Effector memory CD8-positive, alpha-beta T cell (primary cell): ENCODE measurements around the gene PDE6A.
A peak's percentile ranks its signal among the peaks of the same experiment; 100 is the strongest.

Experiments
- ATAC-seq: fragments of 150-1000 bp; cut with Tn5 transposase; replicated peaks from 2 replicates; pipeline ENCODE4 v1.10.0; 2021; ENCODE audit warnings: mild to moderate bottlenecking, moderate library complexity
- DNase-seq, 3 experiments: peaks; one replicate each; pipeline ENCODE4 v3.0.0; 2021
- H3K27ac Mint-ChIP-seq, 2 donors: one replicate each; pipeline ENCODE4 v1.8.0; 2022; ENCODE audit warnings: mild to moderate bottlenecking in 2 of 2, mixed read lengths in 2 of 2, moderate library complexity in 2 of 2
- H3K27me3 Mint-ChIP-seq, 2 donors: one replicate each; pipeline ENCODE4 v1.8.0; 2022; ENCODE audit warnings: mixed read lengths in 2 of 2
- H3K36me3 Mint-ChIP-seq: one replicate; pipeline ENCODE4 v1.8.0; 2022; ENCODE audit warnings: mild to moderate bottlenecking, moderate library complexity, mixed read lengths; ENCODE audit not compliant: insufficient read depth
- H3K4me1 Mint-ChIP-seq, 2 donors: one replicate each; pipeline ENCODE4 v1.8.0; 2022; ENCODE audit warnings: low read depth in 2 of 2, mixed read lengths in 2 of 2
- H3K4me3 Mint-ChIP-seq, 2 donors: one replicate each; pipeline ENCODE4 v1.8.0; 2022; ENCODE audit warnings: mild to moderate bottlenecking in 2 of 2, mixed read lengths in 2 of 2, moderate library complexity in 2 of 2
- H3K9me3 Mint-ChIP-seq, 2 donors: one replicate each; pipeline ENCODE4 v1.8.0; 2022; ENCODE audit warnings: mixed read lengths in 2 of 2

PDE6A gene

GRCh38 chr5:149837680-149838269, 106.8 kb downstream of the PDE6A start:
- Mint-ChIP-seq H3K4me3 (no peak overlapping the region), H3K36me3 (no peaks in the 10 kb centered on the region), H3K27me3 (no peaks in the 10 kb centered on the region), H3K27ac (no peak overlapping the region), H3K4me1 (no peaks in the 10 kb centered on the region), H3K9me3 (no peaks in the 10 kb centered on the region)
- no peak for DNase-seq
- ATAC-seq = no peak

GRCh38 chr5:149836451-149837139, 108.0 kb downstream of the PDE6A start:
- ATAC-seq = no peak
- H3K36me3 Mint-ChIP-seq = no peaks in the 10 kb centered on the region

DNA sequence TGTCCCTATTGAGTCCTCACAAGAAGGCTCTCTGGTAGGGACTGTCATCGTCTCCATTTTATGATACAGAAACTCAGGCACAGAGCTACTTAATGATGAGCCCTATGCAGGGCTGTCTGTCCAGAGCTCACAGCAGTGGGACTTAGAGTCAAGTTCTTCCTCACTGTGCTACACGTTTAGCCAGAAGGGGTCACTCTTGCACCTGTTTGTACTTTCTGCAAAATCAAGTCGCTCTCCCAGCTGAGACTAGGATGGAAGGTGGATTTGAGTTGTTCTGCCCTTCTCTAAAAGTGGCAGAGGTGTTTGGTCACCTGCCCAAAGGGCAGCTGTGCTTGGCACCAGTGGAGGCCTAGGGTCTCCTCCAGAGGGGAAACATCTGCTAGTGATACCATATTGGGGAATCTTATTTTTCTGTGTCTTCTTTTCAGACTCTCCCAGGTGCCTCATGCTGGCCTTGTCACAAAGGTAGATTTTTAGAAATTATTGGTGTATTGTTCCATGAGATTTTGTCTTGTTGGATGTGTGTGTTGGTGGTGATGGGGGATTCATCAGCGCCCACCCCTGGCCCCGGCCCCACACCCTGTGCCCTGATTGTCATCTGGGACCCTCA, 110.2 kb downstream of the PDE6A start:
- no peaks in the 10 kb centered on the region for H3K36me3 Mint-ChIP-seq
- peak; percentile 37 to 54 (median 46) for DNase-seq
- H3K27me3 Mint-ChIP-seq = no peaks in the 10 kb centered on the region
- no peaks in the 10 kb centered on the region for H3K4me1 Mint-ChIP-seq
- ATAC-seq = peak; percentile 54
- no peak overlapping the region for H3K27ac Mint-ChIP-seq
- H3K4me3 Mint-ChIP-seq = no peak overlapping the region
- H3K9me3 Mint-ChIP-seq = no peaks in the 10 kb centered on the region

More at GRCh38 chr5:149836451-149837139, 108.0 kb downstream of the PDE6A start:
- DNase-seq = no peak
- Mint-ChIP-seq H3K27me3 (no peaks in the 10 kb centered on the region), H3K4me1 (no peaks in the 10 kb centered on the region), H3K27ac (peak overlapping the region in 1 of 2 donors; percentile 57), H3K4me3 (no peak overlapping the region), H3K9me3 (no peaks in the 10 kb centered on the region)

- Mint-ChIP-seq H3K4me3 (no peak overlapping the region), H3K4me1 (peaks cover 0 to 4% of the 10 kb centered on the region in 2 donors), H3K36me3 (no peaks in the 10 kb centered on the region)
Observed at GRCh38 chr5:149833116-149833827, 111.3 kb downstream of the PDE6A start.

DNA sequence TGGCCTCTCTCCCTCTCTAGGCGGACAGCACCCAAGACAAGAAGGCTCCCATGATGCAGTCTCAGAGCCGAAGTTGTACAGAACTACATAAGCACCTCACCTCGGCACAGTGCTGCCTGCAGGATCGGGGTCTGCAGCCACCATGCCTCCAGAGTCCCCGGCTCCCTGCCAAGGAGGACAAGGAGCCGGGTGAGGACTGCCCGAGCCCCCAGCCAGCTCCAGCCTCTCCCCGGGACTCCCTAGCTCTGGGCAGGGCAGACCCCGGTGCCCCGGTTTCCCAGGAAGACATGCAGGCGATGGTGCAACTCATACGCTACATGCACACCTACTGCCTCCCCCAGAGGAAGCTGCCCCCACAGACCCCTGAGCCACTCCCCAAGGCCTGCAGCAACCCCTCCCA, 112.0 kb downstream of the PDE6A start:
- ATAC-seq (no peak), DNase-seq (no peak)
- Mint-ChIP-seq H3K27ac (no peak overlapping the region), H3K4me3 (no peak overlapping the region), H3K36me3 (no peaks in the 10 kb centered on the region), H3K9me3 (no peaks in the 10 kb centered on the region), H3K27me3 (no peaks in the 10 kb centered on the region), H3K4me1 (peaks cover 0 to 4% of the 10 kb centered on the region in 2 donors)

More at GRCh38 chr5:149833116-149833827, 111.3 kb downstream of the PDE6A start:
- Mint-ChIP-seq H3K27ac (no peak overlapping the region), H3K27me3 (no peaks in the 10 kb centered on the region), H3K9me3 (no peaks in the 10 kb centered on the region)
- ATAC-seq (no peak), DNase-seq (no peak)

- no peaks in the 10 kb centered on the region for H3K9me3 Mint-ChIP-seq
- no peak overlapping the region for H3K4me3 Mint-ChIP-seq
- ATAC-seq (no peak), DNase-seq (no peak)
- no peaks in the 10 kb centered on the region for H3K36me3 Mint-ChIP-seq
- no peak overlapping the region for H3K27ac Mint-ChIP-seq
- H3K4me1 Mint-ChIP-seq = peaks cover 0 to 4% of the 10 kb centered on the region in 2 donors
- no peaks in the 10 kb centered on the region for H3K27me3 Mint-ChIP-seq
Observed at GRCh38 chr5:149831492-149831891, 113.1 kb downstream of the PDE6A start.

DNA sequence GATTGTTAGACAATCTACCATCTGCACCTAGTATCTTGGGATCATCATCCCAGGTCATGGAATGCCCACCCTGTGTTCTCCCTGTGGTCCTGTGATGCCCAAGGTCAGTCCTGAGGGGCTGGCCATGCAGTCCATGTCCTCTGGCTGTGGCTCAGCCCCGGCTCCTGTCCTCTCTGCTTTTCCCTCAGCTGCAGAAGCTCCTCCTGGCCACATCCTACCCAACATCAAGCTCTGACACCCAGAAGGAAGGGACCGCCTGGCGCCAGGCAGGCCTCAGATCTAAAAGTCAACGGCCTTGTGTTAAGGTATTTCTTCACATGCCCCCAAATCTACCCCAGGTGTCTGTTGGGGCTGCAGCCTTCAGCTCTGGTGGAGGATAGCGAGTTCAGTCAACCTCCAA, 114.0 kb downstream of the PDE6A start:
- Mint-ChIP-seq H3K9me3 (no peaks in the 10 kb centered on the region), H3K27ac (no peak overlapping the region), H3K27me3 (no peaks in the 10 kb centered on the region), H3K36me3 (peaks cover 1% of the 10 kb centered on the region), H3K4me1 (peaks cover 0 to 4% of the 10 kb centered on the region in 2 donors), H3K4me3 (no peak overlapping the region)
- no peak for ATAC-seq
- DNase-seq = no peak

DNA sequence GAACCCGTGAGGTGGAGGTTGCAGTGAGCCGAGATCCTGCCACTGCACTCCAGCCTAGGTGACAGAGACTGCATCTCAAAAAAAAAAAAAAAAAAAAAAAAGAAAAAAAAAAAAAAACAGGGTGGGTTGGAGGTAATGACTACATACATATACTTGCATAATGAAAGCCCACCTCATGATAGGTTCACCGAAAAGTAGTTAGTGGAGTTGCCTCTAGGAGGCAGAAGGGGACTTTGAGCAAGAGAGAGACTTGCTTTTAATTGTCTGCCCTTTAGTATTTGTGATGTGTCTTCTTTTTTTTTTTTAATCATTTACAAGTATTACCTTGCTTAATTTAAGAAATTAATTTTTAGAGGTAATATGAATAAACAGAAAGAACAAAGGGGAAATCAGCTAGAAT, 114.6 kb downstream of the PDE6A start:
- H3K4me3 Mint-ChIP-seq = no peak overlapping the region
- H3K27me3 Mint-ChIP-seq = no peaks in the 10 kb centered on the region
- peaks cover 2% of the 10 kb centered on the region for H3K36me3 Mint-ChIP-seq
- ATAC-seq (no peak), DNase-seq (no peak)
- no peaks in the 10 kb centered on the region for H3K9me3 Mint-ChIP-seq
- no peak overlapping the region for H3K27ac Mint-ChIP-seq
- H3K4me1 Mint-ChIP-seq = peaks cover 0 to 4% of the 10 kb centered on the region in 2 donors

GRCh38 chr5:149828161-149829011, 116.2 kb downstream of the PDE6A start:
- ATAC-seq (peak; percentile 75), DNase-seq (peak; percentile 70 to 78 (median 77))
- Mint-ChIP-seq H3K4me1 (peaks cover 0 to 4% of the 10 kb centered on the region in 2 donors), H3K27ac (no peak overlapping the region), H3K9me3 (no peaks in the 10 kb centered on the region), H3K27me3 (no peaks in the 10 kb centered on the region), H3K36me3 (peaks cover 2% of the 10 kb centered on the region), H3K4me3 (no peak overlapping the region)

DNA sequence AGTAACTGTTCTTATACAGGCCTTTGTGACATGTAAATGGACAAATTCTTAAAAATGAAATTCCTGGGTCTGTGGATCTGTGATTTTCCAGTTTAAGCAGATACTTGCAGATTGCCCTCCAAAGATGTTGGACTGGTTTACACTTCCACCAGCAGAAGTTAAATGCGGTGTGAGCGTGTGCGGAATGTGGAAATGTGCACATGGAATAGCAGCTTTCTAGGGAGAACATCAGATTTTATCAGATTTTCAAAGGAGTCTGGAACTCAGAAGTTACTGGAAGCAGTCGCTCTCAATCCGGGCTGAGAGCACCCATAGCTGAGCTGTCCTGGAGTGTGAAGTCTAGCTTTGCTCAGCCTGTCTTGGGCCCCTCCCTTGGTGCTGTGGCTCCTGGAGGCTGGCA, 117.0 kb downstream of the PDE6A start:
- Mint-ChIP-seq H3K4me3 (no peak overlapping the region), H3K27me3 (no peaks in the 10 kb centered on the region), H3K27ac (peak overlapping the region in 1 of 2 donors; percentile 39), H3K4me1 (peaks cover 0 to 4% of the 10 kb centered on the region in 2 donors), H3K9me3 (no peaks in the 10 kb centered on the region), H3K36me3 (peaks cover 2% of the 10 kb centered on the region)
- DNase-seq = no peak
- ATAC-seq = no peak

DNA sequence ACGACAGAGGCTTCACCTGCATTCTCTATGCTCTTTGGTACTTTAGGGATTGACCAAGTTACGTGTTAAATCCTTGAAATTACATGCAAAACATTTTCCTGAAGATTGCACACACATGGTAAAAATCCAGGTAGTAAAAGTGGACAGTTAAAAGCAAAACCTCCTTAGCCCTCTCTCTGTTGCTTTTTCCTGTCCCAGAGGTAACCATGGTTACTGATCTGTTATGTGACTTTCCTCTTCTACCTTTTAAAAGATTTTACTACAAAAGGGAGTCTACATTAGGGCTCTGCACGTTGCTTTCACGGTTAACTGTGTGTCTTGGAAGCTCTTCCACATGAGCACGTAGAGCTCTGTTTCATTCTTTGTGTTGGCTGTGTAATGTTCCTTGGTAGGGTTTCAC, 117.5 kb downstream of the PDE6A start:
- H3K4me1 Mint-ChIP-seq = peaks cover 0 to 4% of the 10 kb centered on the region in 2 donors
- H3K27me3 Mint-ChIP-seq = no peaks in the 10 kb centered on the region
- no peak overlapping the region for H3K4me3 Mint-ChIP-seq
- peak overlapping the region in 1 of 2 donors; percentile 39 for H3K27ac Mint-ChIP-seq
- no peak for ATAC-seq
- H3K9me3 Mint-ChIP-seq = no peaks in the 10 kb centered on the region
- peaks cover 2% of the 10 kb centered on the region for H3K36me3 Mint-ChIP-seq
- DNase-seq = no peak

DNA sequence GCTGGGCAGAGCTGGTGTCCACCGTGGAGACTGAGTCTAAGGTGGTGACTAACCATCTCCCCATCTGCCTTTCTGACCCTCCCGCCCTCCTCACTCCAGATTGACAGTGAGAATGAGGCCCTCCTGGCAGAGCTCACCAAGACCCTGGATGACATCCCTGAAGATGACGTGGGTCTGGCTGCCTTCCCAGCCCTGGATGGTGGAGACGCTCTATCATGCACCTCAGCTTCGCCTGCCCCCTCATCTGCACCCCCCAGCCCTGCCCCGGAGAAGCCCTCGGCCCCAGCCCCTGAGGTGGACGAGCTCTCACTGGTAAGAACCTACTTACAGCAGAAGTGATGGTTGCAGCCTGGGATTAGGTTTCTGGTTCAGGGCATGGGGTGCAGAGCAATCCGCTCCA, 118.0 kb downstream of the PDE6A start:
- Mint-ChIP-seq H3K36me3 (peaks cover 2% of the 10 kb centered on the region), H3K9me3 (no peaks in the 10 kb centered on the region), H3K27ac (no peak overlapping the region), H3K27me3 (no peaks in the 10 kb centered on the region), H3K4me1 (peaks cover 0 to 4% of the 10 kb centered on the region in 2 donors), H3K4me3 (no peak overlapping the region)
- DNase-seq = no peak
- ATAC-seq = no peak

- H3K36me3 Mint-ChIP-seq = peaks cover 2% of the 10 kb centered on the region
- peaks cover 0 to 4% of the 10 kb centered on the region in 2 donors for H3K4me1 Mint-ChIP-seq
- H3K4me3 Mint-ChIP-seq = no peak overlapping the region
- H3K27ac Mint-ChIP-seq = no peak overlapping the region
- no peak for ATAC-seq
- H3K9me3 Mint-ChIP-seq = no peaks in the 10 kb centered on the region
- no peak for DNase-seq
- H3K27me3 Mint-ChIP-seq = no peaks in the 10 kb centered on the region
Observed at GRCh38 chr5:149824846-149825245, 119.7 kb downstream of the PDE6A start.
